Measurements from ENCODE around the gene NPHP4.

Gene NPHP4

DNA sequence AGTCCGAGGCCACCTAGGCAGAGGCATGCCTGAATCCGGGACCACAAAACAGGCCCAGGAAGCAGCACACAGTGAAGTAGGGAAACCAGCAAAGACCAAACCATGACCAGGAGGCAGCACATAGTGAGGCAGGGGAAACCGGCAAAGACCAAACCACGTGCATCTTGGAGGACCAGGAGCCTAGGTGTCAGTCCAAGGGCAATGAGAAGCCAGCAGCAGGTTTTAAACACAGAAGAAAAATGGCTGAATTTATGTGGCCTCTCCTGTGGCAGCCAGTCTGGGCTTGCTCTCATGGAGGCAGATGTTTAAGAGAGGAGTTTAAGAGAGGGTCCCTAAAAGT is 42.5 kb downstream of the NPHP4 start:
- DNase-seq (ENCODE audit: low spot score), result no peak

DNA sequence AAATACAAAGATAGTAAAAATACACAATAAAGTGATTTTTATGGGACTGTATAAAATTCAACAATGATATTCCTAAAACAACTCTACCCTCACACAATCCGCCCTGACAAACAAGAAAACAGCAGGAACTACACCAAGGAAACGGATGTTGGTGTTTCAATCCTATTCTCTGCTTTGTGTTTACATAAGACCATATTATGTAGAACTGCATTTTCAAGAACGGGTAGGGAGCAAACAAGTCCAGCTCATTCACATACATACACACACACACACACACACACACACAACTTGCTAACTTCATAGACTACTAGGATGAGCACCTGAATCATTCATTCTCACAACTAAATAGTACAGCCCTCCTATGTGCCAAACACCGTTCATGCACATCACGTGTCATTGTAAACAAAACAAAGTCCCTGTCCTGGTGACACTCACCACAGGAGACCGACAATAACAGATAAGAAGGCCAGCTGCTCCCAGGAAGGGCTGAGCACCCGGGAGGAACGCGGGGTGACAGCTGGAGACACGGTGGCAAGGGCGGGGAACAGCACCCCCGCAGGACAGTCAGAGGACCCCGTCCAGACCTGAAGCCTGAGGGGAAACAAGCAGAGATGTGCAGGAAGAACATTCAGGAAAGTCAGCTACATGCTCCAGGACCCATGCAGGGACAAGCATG is 43.0 kb downstream of the NPHP4 start:
- DNase-seq (ENCODE audit: low spot score), result no peak

- no peak for DNase-seq (ENCODE audit: low spot score)
Observed at GRCh38 chr1:5948681-5949005, 43.6 kb downstream of the NPHP4 start.

GRCh38 chr1:5947978-5948680 is 44.1 kb downstream of the NPHP4 start:
- DNase-seq (ENCODE audit: low spot score), result no peak

- DNase-seq (ENCODE audit: low spot score), result no peak
Observed at GRCh38 chr1:5947071-5947821, 45.0 kb downstream of the NPHP4 start.

GRCh38 chr1:5945445-5945844 is 46.8 kb downstream of the NPHP4 start:
- no peak for DNase-seq (ENCODE audit: low spot score)

GRCh38 chr1:5944843-5945167 is 47.4 kb downstream of the NPHP4 start:
- DNase-seq (ENCODE audit: low spot score), result no peak

- DNase-seq (ENCODE audit: low spot score), result no peak
Observed at GRCh38 chr1:5944154-5944842, 47.9 kb downstream of the NPHP4 start.

DNA sequence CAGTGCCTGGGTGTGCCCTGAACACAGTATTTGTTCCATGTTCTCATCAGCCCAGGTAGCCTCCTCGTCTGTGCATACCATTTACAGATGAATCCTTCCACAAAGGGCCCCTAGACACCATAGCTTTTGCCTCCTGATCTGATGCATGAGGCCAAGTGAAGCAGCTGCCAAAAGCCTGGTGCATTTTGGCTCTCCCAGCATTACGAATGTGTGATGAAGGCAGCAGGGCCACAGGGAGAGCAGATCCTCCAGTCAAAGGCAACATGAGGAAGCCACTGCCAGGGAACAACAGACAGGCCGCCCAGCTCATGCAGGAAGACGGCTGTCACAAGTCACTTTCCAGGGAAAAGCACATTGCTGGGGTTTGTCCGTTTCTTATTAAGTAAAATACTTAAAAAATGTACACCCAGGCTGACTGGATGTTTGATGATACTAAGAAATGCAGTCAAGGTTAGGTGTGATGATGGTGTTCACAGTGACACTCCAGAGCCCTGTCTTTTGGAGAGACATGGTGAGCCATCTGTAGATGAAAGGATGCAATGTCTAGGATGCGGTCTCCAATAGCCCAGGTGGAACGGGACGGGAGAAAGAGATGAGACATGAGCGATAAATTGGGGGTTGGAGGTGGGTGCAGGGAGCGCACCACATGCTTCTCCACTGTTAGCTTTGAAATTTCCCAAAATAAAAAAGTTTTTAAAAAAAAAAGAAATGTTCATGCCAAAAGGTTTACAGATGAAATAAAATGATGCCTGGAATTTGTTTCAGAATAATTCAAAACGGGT is 48.7 kb downstream of the NPHP4 start:
- DNase-seq (ENCODE audit: low spot score), result no peak

GRCh38 chr1:5941671-5942070 is 50.6 kb downstream of the NPHP4 start:
- DNase-seq (ENCODE audit: low spot score), result no peak

DNA sequence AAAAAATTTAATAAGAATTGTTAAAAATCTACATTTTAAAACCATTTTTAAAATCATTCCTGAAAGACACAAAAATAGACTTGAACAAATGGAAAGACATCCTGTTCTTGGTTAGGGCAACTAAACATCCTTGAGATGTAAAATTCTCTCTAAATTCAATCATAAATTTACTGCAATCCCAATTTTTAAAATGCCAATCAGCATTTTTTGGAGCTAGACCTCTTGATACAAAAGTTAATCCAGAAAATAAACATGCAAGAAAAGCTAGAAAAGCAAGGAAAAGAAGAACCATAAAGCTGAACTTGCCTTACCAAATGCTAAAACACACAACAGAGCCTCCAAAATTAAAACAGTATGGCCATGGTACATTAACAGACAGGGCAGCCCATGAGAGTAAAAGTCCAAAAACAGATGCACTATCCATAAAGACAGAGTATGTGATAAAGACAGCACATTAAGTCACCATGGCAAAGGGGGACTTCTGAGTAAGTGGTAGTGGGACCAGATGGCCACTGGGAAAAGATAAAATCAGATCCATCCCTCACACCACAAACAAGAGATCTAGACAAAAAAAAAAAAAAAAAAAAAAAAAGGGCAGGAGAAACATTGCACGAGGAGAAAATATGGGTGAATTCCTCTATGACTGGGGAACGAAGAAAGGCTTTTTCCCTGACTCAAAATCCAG is 51.4 kb downstream of the NPHP4 start:
- DNase-seq (ENCODE audit: low spot score), result no peak

DNA sequence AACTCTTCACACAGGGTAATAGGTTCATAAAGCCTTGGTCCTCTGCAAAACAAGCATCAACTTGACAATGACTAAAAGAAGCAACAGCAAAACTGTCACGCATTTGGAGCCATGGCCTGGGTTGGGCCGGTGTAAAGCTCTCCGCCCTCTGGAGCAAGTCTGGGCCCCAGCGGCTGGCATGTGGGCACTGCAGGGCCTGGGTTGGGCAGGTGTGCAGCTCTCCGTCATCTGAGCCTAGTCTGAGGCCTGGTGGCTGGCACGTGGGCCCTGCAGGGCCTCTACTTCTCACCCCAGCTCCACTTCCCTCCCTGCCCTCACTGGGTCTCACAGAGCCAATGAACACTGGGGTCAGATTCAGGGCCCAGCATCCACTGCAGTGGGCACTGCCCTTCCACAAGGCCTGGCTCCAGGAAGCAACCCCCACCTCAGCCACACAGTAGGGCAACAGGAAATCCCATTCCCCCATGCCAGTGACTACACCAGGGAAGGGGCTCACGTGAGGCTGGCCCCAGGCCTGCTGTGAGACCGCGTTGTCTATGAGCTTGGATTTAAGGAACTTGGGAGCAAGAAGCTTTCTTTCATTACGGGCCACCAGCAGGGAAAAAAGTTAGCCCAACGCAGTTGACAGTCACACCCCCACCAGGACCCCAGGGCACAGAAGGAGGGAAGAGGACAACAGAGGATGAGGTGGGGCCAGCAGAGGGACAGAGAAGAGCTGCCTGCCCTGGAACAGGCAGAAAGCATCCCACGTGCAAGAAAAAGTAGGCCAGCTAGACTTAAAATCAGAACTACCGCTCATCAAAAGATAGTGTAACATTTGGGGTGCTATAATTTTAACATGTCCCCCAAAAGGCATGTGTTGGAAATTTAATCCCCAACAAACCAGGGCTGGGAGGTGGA is 52.7 kb downstream of the NPHP4 start:
- no peak for DNase-seq (ENCODE audit: low spot score)

DNA sequence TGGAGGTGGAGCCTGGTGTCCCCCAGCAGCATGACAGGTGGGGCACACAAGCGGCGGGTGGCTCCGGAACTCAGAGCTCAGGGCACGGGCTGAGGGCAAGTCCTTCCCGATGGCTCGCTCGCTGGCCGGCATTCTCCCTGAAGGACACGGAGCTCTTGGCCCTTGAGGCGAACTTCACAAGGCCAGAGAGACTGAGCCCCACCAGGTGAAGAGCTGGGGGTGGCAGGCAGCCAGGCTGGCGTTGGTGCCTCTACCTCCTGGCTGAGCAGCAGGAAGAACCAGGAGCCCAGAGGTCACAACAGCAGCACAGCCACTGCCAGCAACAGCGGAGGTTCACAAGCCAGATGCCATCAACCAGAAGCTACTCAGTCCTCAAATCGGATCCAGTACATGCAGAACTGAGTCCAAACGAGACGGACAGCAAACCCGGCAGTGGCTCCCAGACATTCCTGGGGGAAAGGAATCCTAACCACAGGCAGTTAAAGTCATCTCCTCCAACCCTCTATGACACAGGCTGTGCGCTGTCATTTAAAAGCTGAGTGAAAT is 54.1 kb downstream of the NPHP4 start:
- DNase-seq (ENCODE audit: low spot score), result no peak

DNA sequence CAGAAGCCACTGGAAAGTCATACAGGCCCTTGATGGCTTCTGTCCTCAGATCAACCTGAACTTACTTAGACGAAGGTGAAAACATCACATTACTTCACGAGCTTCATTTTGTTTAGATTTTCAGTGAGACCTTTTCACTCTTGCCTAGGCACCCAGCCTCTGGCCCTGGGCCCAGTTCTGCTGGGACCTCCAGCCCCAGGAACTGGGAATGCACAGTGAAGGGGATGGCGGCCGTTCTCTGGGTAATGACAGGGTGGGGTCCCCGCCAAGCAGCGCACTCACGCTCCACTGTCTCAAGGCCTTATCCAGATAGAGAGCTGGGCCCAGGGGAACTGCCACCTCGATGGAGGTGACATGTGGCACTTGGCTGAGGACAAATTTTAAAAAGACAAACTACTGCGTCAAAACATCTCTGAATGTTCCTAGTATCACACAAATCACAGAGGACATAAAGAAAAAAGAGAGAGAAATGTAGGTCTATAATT is 54.8 kb downstream of the NPHP4 start:
- no peak for DNase-seq (ENCODE audit: low spot score)

DNA sequence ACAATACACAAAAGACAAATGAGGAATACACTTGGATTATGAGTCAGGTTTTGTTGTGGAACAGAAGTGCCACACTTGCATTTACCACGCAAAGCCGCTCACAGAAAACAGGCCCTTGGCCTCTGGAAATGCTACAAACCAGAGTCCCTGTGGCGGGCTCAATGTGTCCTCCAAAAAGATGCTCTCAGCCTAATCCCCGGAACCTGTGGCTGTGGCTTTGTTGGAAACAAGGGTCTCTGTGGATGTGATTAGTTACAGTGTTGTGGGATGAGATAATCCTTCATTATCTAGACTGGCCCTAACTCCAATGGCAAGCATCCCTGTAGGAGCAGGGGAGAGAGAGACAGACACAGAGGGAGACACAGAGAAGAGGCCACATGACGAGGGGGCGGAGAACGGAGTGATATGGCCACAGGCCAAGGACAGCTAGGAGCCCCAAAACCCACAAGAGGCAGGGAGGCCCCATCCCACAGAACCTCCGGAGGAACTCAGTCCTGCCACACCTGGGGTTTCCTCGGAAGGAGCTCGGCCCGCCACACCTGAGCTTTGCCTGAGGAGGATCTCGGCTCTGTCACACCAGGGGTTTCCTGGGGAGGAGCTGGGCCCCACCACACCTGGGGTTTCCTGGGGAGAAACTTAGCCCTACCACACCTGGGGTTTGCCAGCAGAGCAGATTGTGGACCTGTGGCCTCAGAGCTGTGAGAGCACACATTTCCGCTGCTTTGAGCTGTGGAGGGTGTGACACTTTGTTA is 55.4 kb downstream of the NPHP4 start:
- DNase-seq (ENCODE audit: low spot score), result no peak

DNA sequence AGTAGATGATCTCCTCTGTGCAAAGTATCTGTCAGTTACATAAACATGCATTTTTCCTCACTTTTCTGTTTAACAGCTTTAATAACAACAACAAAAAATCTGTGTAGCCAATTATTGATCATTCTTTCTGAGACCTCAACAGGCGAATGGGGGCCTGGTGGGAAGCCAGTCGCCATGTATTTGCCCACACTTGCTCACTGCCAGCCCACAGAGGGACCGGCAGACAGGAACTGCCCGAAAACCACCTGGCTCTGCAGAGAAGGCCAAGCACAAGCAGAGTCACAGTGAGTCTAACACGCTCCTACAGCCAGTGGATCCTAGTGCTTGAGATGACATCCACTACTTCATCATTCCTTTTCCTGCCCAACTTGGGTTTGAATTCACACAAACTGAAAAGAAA is 56.1 kb downstream of the NPHP4 start:
- no peak for DNase-seq (ENCODE audit: low spot score)

DNA sequence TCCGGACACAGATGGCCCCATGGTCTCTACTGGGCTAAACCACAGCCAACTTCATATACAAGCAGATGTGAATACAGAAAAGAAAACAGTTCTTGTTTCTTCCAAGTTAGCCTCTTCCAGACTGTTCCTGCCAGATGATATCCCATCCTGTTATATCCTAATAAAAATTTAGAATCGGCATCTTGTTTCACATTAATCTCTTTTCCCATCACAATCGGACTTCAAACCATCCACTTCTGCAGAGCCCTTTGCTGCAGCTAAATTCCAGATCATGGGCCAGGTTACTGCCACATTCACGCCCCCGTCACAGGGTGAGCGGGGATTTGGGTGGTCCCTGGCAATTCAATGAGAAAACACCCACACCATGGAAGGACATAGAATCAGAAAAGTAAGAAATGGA is 57.2 kb downstream of the NPHP4 start:
- DNase-seq (ENCODE audit: low spot score), result no peak

GRCh38 chr1:5934058-5934884 is 58.0 kb downstream of the NPHP4 start:
- no peak for DNase-seq (ENCODE audit: low spot score)

DNA sequence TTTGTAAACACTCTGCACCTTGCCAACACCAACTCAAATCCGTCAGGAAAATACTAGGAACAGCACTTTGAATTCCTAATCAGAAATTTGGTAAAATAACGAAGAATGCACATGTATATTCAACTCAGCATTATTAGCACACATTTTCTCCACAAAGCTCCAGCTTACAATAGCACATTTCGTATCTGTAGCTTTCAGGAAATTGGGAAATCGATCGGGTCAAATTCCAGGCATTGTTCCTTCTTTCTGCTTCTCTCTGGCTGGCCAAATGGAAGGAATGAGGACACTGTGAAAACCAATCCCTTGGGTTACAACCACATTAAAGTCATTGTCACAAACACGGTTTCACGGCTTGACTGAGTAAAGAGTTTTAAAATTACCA is 58.6 kb downstream of the NPHP4 start:
- DNase-seq (ENCODE audit: low spot score), result no peak

All from COLO829 (cell line).